Measurements from ENCODE around the gene ARSK.

Gene ARSK

GRCh38 chr5:95562282-95562681, 7.4 kb downstream of the ARSK start:
- H3K4me3 ChIP-seq (ENCODE audit: low read depth in 1 of 2, low read length in 2 of 2), result no peak overlapping the region
- TF ChIP-seq EZH2 (IDR thresholded peaks at IDR 0.05; ENCODE audit: borderline replicate concordance, low read depth, low read length, severe bottlenecking), result no peak
- no peak for TF ChIP-seq CTCF (IDR thresholded peaks at IDR 0.05; ENCODE audit: borderline replicate concordance, extremely low read depth, low read length, poor library complexity, severe bottlenecking)
- peaks cover 6% of the 10 kb centered on the region; the same call in 1 of the 2 replicates for H3K36me3 ChIP-seq (ENCODE audit: insufficient read depth, low read length)
- DNase-seq, result no peak
- H3K27ac ChIP-seq (ENCODE audit: low read length), result no peak overlapping the region
- no peak overlapping the region for H2AFZ ChIP-seq (ENCODE audit: low read depth, low read length)
- H3K27me3 ChIP-seq (ENCODE audit: insufficient read depth, low read length, poor library complexity), result no peaks in the 10 kb centered on the region
- H3K4me1 ChIP-seq (ENCODE audit: insufficient read depth, low read length), result no peaks in the 10 kb centered on the region
- no peaks in the 10 kb centered on the region for H4K20me1 ChIP-seq (ENCODE audit: insufficient read depth, low read length)
- no peaks in the 10 kb centered on the region; the same call in 1 of the 2 replicates for H3K79me2 ChIP-seq (ENCODE audit: insufficient read depth, low read length)
- no peak overlapping the region for H3K4me2 ChIP-seq (ENCODE audit: insufficient read depth, low read length)
- ATAC-seq (ENCODE audit: insufficient read depth, low read depth), result no peak
- no peak overlapping the region for H3K9ac ChIP-seq (ENCODE audit: low read depth, low read length)
- no peaks in the 10 kb centered on the region for H3K9me3 ChIP-seq (ENCODE audit: insufficient read depth, low read length, severe bottlenecking)

DNA sequence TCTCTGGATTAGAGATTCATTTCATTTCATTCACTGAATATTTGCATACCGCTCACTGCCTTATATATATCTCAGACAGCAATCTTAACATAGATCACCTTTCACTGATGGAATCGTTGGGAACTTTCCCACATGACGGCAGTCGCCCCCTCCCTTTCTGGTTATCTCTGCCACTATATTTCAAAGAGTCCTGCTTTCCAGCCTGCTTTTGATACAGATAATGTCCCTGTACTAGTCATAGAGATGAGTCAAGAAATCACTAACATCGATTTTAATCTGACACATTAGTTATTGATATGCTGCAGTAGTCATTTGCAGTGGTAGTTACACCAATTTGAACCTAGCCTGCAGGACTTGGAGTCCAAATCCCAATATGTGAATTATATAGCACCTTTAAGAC, 8.5 kb downstream of the ARSK start:
- Histone ChIP-seq H3K27me3 (ENCODE audit: insufficient read depth, low read length, poor library complexity) (no peaks in the 10 kb centered on the region), H3K4me3 (ENCODE audit: low read depth in 1 of 2, low read length in 2 of 2) (no peak overlapping the region), H3K79me2 (ENCODE audit: insufficient read depth, low read length) (no peaks in the 10 kb centered on the region), H4K20me1 (ENCODE audit: insufficient read depth, low read length) (no peaks in the 10 kb centered on the region), H3K27ac (ENCODE audit: low read length) (no peak overlapping the region), H3K36me3 (ENCODE audit: insufficient read depth, low read length) (peaks cover 6% of the 10 kb centered on the region; the same call in 1 of the 2 replicates), H3K4me2 (ENCODE audit: insufficient read depth, low read length) (no peak overlapping the region), H3K4me1 (ENCODE audit: insufficient read depth, low read length) (no peaks in the 10 kb centered on the region), H3K9me3 (ENCODE audit: insufficient read depth, low read length, severe bottlenecking) (no peaks in the 10 kb centered on the region), H3K9ac (ENCODE audit: low read depth, low read length) (no peak overlapping the region), H2AFZ (ENCODE audit: low read depth, low read length) (no peak overlapping the region)
- no peak for DNase-seq
- ATAC-seq (ENCODE audit: insufficient read depth, low read depth), result no peak
- TF ChIP-seq CTCF (IDR thresholded peaks at IDR 0.05; ENCODE audit: borderline replicate concordance, extremely low read depth, low read length, poor library complexity, severe bottlenecking) (no peak), EZH2 (IDR thresholded peaks at IDR 0.05; ENCODE audit: borderline replicate concordance, low read depth, low read length, severe bottlenecking) (no peak)

DNA sequence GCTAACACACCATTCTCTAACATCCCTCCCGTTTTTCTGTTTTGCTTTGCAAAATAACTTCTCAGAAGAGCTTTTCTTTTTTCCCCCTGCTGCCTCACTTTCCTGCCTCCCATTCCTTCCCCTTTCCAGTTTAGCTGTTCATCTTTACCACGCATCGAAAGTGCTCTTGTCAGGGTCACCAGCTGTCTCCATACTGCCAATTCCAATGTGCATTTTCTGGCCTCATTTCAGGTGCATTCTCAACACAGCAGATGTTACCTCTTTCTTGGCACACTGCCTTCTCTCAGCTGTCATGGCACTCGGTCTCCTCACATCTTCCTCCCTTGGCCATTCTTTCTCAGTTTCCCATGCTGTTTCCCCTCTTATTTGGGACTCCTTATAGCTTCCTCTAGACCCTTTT, 9.5 kb downstream of the ARSK start:
- ATAC-seq (ENCODE audit: insufficient read depth, low read depth), result no peak
- H3K4me3 ChIP-seq (ENCODE audit: low read depth in 1 of 2, low read length in 2 of 2), result no peak overlapping the region
- H3K27me3 ChIP-seq (ENCODE audit: insufficient read depth, low read length, poor library complexity), result no peaks in the 10 kb centered on the region
- no peak for DNase-seq
- H3K4me1 ChIP-seq (ENCODE audit: insufficient read depth, low read length), result no peaks in the 10 kb centered on the region
- H3K4me2 ChIP-seq (ENCODE audit: insufficient read depth, low read length), result no peak overlapping the region
- H4K20me1 ChIP-seq (ENCODE audit: insufficient read depth, low read length), result no peaks in the 10 kb centered on the region
- H3K36me3 ChIP-seq (ENCODE audit: insufficient read depth, low read length), result peaks cover 10% of the 10 kb centered on the region; the same call in 1 of the 2 replicates
- no peak overlapping the region for H3K27ac ChIP-seq (ENCODE audit: low read length)
- TF ChIP-seq EZH2 (IDR thresholded peaks at IDR 0.05; ENCODE audit: borderline replicate concordance, low read depth, low read length, severe bottlenecking), result no peak
- no peak for TF ChIP-seq CTCF (IDR thresholded peaks at IDR 0.05; ENCODE audit: borderline replicate concordance, extremely low read depth, low read length, poor library complexity, severe bottlenecking)
- no peaks in the 10 kb centered on the region for H3K79me2 ChIP-seq (ENCODE audit: insufficient read depth, low read length)
- H2AFZ ChIP-seq (ENCODE audit: low read depth, low read length), result no peak overlapping the region
- no peak overlapping the region for H3K9ac ChIP-seq (ENCODE audit: low read depth, low read length)
- H3K9me3 ChIP-seq (ENCODE audit: insufficient read depth, low read length, severe bottlenecking), result no peaks in the 10 kb centered on the region
